Dedifferentiated amniotic fluid mesenchymal stem cell (primary cell): ENCODE results near the gene DDX31.

Experiments
- DNase-seq: peaks from one replicate; pipeline ENCODE4 v3.0.0-alpha.2; 2016; ENCODE audit errors: extremely low spot score

DDX31 gene

DNA sequence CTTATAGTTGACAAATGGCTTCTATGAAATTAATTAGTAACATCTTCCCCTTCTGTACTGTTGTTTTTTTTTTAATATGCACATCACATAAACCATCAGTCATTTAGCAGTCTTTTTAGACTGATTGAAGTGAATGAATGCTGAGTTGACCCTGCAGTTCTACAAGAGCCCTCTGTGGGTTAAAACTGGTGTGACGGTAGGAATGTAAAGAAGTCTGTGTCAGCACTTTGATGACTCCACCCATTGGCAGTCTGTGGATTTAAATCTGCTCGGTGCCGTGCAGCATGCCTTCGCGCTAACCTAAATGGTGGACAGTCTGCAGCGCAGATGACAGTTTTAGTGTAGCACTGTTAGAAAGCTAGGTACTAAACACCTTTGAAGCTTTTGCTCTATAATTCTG lies 3.6 kb upstream of the DDX31 start:
- DNase-seq, result peak; percentile 61

DNA sequence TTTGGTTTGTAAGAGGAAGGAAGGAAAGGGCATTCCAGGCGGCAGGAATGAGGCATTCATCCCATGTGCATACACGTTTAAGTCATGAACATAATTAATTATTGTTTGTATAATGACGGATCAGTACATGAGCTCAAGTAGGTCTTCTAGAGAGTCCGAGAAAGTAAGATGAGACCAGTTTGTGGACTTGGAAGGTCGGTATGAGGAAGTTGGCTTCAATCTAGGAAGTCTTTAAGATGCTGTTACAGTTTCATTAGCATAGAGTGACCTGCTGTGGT lies 2.6 kb upstream of the DDX31 start:
- no peak for DNase-seq

DNA sequence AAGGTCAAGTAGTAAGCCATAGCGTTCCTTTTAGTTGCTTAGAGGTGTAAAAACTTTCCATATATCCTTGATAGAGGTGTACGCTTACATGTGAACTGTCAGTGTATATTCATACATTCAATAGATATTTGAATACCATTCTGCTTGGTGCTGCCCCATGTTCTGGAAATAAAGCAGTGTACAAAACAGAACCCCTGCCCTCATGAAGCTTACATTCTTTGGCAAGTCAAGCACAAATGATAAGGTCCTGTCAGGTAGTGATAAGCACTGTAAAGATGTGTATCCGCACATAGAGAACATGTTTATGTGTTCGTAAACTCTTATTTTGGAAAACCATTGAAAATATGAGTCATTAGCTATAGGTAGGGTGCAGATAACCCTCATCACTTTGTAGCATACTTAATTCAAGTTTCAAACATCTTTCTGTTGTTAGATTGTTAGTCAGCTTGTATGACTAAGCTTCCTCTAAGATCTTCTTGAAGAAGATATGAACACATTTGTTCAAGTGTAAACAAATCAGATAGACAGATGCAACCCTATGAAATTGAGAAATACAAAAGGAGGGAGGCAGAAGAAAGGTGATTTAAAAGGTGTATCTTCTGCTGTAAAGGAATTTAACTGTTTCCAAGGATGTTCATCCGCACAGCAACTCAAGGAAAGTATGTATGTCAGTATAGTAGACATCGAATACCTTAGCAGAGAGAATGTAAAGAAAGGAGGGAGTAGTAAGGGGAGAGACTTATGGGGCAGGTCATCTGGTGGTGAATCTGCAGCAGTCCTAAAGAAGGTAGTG lies 2.0 kb upstream of the DDX31 start:
- DNase-seq, result no peak

DNA sequence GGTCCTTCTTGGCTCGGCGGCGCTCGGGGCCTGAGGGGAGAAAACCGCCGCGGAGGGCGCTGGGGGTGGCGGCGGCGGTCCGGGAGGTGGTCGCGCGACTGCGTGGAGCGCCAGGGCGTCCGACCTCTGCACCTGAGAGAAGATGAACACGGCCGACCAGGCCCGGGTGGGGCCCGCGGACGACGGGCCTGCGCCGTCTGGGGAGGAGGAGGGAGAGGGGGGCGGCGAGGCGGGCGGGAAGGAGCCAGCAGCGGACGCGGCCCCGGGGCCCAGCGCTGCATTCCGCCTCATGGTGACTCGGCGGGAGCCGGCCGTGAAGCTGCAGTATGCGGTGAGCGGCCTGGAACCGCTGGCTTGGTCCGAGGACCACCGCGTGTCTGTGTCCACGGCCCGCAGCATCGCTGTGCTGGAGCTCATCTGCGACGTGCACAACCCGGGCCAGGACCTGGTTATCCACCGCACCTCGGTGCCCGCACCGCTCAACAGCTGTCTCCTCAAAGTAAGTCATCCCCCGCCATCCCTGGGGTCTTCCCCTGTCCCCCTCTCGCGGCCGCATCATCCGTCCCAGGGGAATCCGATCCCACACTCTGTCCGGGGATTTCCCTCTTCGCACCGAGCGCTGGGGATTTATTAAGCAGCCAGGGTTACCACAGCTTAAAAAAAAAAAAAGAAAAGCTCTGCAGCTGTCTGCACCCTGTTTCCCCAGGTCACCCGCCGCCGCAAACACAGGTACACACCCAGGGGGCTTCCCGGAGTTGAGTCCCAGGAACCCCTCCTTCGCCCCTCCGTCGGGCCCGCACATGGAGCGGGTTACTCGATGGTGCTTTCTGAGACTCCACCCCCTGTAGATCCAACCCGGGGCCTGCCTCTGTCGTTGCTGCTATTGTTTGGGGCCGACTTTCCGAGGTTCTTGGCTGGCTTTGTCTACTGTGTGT lies 941 bp upstream of the DDX31 start, which contains the start of gene GTF3C4:
Gene GTF3C4 (plus strand): TSS at position 8 of the 935 bp plus-strand sequence. CDS start 135 bp downstream, at position 143.
- DNase-seq, result peak; percentile 29

DNA sequence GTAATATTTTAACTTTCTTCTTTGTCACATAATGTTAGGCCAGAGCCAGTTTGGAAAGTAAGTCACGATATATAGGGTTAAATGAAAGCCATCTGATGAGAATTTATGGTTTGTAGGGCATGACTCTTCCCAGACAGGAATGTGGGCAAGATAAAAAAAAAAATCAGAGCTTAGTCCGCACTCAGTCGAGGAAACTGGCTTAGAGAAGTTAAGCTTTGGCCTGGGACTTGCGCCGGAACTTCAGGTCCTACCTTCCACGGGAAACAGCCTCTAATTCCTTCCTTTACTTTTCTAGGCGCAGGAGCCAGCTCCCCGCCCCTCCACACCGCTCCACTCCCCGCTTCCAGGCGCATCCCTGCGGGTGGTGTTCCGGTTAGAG lies 475 bp downstream of the DDX31 start:
- no peak for DNase-seq

DNA sequence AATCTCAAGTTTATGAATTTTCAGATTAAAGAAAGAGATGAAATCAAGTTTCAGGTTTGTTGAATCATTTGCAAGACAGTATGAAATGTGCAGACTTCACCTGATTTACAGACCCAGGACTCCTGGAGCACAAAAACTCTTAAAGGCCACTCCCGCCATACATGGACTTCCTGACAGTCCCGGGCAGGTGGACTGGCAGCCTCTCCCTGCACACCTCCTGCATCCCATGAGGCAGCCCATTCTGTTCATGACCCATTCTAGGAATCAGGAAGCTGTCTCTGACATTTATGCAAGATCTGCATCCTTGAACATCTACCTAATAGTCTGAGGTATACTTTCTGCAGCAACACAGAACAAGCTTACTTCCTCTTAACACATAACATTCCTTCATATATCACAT lies 5.9 kb downstream of the DDX31 start:
- DNase-seq, result no peak

DNA sequence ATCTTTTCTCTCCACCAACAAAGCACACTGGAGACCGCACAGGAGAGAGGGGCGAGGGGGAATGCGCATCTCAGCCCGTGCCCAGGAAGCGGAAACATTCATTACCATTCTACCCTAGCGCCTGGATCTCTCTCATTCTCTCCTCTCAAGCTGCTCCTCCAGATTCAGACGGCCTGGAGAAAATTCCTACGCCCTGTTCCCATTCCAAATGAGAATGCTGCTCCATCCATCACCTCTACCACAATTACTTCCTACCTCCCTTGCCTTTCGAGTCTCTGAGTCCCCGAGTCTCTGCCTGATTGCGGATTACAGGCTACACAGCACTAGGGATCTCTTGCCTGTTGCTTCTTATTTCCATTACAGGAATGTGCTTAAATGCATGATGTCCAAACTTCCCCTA lies 6.7 kb downstream of the DDX31 start:
- no peak for DNase-seq

DNA sequence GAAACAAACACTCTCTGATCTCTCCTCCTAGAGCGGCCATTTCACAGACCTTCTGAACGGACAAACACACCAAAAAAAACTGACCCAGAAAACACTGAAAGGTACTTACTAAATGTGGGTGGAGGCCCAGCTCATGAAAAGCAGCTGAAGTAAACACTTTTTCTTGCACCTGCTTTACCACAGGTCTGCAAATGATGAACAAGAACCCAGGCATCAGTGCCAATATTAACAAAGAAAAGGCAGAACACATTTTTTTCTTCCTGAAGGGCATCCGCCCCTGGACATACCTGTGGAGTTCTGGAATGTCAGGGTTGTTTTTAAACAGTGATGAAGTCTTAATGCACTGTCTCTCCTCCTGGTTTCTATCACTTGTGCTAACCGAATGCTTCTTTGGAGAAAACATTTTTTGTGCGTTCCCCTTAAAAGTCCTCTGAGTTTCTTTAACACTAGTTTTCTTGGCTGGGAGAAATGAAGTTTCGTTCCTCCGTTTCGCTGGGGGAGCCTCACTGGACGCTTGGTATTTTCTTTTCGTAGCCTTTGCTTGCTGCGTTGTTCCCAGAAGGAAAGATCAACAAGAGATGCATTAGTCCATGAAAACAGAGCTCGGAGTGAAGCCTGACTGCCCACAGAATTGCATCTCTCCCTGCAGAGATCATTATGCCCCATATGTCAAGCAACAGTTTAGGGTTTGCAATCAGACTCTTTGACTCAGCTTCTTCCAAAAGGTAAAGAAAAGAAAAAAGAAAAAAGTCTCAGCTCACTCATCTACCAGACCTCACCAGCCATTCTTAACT lies 7.4 kb downstream of the DDX31 start:
- DNase-seq, result no peak

DNA sequence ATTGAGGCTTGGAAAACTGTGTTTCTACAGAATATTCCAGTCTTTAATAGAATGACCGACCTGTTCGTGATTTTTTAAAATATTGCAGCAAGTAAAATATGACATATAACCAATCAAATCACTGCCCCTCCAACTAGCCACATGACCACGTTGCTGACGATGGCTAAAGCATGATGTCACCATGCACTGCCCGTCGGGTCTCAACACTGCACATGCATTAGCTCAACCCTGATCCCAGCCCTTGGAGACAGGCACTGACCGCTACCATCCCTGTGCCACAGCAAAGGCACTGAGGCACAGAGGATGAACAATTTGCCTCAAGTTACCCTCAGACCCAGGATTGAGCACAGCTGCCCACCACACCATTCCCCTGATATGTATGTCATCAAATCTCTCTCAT lies 13.5 kb downstream of the DDX31 start:
- DNase-seq, result no peak

DNA sequence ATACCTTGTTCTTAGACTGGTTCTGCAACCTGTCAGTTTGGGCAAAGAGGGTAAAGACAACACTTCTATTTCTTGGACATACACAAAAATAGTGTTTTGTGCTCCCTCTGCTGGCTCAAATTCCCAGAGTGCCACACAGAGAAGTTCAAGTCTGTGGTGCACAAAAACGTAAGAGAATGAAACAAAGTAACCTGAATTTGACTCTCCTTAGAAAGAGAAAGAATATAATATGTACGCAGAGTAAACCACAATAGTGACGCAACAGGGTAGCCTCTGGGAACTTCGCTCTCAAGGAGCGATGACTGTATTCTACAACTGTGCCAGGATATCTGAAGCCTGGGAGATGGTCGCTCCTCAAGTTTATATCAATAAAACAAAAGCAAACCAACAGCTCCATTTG lies 18.5 kb downstream of the DDX31 start:
- peak; percentile 21 for DNase-seq

DNA sequence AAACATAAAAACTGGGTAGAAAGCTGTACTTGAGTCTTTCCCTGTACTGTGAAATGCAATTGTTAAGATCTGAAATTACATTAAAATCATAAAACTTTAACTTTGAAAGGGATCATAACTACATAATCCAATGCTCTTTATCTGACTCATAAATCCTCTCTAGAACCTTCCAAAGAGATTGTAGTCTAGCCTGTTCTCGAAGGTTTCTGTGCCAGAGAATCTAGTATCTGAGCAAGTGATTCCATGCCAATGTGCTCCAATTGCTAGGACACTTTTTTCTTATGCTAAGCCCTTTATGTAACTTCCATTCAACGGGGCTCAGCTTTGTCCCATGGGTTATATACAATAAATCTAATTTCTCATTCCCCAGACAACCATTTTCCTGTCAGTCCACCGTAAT lies 21.1 kb downstream of the DDX31 start:
- no peak for DNase-seq

DNA sequence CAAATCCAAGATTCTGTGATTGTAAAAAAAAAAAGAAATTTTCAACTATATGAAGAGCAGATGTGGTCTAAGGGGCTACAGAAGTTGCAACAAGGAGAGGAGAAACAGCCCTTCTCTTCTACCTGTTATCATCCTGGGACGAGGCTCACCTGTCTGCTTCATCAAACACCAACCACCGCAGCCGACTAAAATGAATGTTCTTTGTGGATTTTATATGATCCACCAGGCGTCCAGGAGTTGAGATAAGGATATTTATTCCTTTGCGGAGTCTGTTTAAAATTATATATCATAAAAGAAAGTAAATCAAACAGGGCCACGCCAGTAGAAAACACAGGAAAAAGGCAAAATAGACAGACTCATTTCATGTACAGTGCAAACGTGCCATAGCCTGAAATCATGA lies 21.5 kb downstream of the DDX31 start:
- no peak for DNase-seq

DNA sequence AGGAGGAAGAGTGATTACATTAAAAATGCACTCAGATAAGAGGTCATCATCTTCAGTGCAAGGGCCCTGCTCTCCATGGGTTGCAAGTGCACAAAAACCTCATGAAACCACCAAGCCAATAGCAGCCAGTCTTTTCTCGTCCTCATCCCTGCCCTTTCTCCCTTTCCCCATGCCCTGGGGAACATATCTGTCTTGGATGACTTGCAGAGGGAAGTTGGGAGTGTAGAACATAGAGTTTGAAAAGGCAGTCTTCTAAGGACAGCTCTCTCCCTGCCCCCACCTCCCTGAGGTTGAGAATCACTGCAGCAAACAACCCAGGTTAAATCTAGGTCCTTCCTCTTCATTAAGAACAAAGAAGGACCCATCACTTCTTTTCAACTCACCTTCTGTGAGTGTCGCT lies 22.0 kb downstream of the DDX31 start:
- DNase-seq, result no peak

DNA sequence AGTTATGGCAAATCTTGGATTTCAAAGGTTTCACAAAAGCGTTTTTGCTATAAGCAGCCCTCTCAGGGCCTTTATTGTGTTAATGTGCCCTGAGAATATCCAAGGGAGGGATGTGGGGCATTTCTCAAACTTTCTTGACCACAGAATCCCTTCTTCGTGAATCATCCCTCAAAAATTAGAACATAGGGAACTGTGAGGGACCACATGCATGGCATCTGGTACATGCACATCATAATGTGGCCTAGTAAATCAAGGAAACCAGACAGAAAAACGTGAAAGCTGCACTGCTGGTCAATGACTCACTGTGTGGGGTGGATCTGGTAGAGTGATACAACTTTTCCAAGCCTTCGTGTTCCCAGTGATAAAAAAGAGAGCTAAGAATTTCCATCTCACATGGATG lies 22.4 kb downstream of the DDX31 start:
- DNase-seq, result peak; percentile 83

DNA sequence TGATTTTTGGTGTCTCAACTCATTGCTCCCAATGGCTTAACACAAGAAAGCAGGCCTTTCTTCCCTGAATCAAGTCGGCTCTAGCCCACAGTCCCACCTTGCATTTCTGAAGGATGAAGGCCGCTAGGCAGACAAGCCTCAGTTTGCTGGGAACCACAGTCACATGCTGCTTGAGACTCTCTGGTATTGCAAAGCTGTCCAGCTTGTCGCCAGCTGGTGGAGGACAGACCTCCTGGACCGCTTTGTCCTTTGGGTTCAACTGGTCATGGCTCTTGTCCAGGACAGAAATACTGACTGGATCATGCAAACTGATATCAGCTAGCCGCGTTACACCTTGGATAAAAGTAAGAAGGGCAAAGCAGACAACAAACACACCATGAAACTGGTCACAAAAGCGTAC lies 23.1 kb downstream of the DDX31 start:
- DNase-seq, result no peak

DNA sequence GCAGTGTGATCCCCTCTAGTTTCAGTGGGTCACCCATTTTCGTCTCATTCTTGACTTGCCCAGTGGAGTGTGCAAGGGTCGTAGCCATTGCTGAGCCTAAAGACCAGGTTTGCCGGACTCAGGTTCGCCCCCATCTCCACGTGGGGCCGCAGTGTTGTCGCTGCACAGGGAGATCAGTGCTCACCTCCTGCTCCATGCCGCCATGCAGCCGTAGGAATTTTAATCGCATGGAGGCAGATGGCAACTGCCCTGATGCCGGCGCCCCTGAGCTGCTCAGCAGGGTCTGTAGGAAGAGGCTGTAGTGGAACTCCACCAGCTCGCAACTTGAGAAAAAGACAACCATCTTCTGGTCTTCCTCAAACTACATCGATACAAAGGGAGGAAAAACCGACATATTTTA lies 24.1 kb downstream of the DDX31 start:
- DNase-seq, result no peak

DNA sequence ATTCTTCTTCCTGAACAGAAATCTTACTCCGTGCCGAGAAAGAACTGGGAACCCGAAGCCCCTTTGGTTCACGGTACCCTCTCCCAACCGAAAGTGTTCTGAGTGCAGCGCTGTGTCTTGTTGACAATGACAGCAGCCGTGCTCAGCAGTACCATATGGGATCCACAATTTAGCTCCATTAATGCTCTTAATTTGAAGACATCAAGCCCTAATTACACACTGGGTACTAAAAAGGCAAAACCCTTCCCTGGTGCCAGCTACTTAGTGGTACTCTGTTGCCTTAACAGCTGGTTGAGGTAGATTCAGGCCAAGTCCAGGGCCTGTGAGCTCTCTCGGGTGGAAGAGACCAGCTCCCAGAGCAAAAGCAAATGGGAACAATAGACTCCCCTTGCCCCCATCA lies 24.5 kb downstream of the DDX31 start:
- DNase-seq, result no peak

DNA sequence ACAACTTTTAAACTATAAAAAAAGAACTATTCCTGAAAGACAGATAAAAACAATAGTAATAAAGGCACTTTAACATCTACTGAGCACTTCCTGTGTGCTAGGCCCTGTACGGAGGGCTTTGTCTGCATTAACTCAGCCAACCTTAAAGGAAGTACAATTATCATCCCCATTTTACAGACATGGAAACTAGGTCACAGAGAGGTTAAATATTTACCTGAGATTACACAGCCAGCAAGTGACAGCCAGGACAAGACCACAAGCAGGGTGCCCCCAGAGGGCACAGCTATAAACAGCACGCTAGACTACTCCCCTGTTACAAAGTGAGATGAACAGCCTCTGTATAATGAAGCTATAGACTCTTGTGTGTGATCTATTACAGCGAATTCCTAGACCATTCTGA lies 25.5 kb downstream of the DDX31 start:
- DNase-seq, result no peak

DNA sequence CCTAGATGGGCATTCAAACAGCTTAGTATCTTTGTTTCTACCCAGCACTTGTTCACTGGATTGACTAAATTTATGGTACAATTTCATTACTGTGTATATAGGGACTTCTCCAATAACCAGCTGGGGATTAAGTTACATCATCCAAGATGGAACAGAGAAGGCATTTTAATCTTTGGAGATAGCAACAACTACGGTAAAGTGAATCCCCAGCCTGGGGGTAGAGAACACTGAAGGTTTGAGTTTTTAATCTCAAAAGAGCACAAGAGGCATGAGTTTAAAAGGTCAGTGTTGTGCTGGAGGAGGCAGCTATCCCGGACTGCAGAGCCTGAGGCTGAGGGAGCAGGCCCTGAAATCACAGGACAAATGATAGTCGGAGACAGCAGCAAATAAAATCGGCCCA lies 28.6 kb downstream of the DDX31 start:
- no peak for DNase-seq

DNA sequence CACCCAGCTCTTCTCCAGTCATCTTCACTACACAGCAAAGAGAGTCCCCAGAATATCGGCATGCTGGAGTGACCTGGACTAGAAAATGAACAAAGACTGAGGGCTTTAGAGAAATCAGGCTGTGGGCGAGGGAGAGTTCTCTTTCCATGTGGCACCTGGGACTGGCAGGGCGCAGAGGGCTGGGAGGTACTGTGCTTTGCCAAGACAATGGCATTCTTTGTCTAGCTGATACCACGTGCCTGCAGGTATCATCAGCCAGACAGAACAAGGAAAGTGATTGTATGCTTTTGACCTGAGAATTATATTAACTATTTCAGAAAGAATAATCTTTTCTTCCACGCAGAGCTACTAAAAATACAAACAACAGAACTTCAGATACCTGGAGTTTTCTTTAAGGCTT lies 30.5 kb downstream of the DDX31 start:
- DNase-seq, result no peak

DNA sequence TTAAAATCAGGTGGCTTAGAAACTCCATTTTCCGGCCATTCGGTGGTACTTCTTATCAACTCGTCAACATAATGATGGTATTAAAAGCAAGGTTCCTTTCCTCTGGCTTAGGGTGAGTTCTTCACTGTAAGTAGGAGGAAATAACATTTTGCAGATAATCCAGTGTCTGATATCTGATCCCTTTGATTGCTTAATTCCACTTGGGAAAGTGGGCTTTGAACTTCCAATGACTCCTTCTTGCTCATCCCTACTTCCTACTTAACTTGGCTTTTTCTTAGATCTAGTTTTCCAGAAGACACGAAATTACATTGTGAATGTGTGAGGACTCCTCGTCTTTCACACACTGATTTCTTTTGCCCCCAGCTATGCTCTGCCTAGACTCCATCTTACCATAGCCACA lies 31.5 kb downstream of the DDX31 start:
- DNase-seq, result no peak

DNA sequence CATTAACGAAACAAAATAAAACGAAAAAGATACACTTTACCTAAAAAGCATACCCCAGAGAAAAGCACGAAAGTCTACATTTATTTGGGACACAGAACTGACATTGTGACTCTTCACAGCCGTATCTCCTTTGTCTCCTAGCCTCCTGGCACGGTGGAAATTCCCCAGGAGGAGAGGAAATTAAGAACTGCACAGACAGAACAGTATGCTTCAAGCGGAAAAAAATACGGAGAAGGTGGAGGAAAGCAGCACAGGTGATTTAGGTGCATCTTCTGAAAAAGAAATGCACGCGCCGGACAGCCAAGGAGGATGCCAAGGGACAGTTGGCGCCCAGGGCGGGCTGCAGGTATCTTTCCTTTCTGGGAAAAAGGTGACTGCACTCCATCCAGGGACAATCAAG lies 32.0 kb downstream of the DDX31 start:
- no peak for DNase-seq

DNA sequence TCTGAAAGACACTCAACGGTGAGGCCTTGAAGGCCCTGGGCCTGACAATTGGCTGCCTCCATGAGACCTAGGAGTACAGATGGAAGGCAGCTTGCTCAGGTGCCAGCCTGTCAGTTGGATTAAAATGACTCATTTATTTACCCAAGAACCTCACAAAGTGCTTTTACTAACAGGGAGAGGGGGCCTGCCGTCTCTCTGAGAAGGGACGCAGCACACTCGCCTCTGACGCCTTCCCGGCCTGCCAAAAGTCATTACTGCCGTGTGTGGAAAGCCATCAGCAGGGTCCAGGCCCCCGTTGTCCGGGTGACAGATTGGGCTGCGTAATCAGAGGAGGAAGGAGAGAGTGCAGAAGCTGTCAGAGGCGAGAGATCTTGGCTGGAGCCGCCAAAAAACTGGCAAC lies 32.4 kb downstream of the DDX31 start:
- no peak for DNase-seq
